ENCODE data around the gene MOB4.
"Not testable (repeated sequence)": the region's sequence is repeated elsewhere in the genome, so short reads cannot be mapped to it uniquely, and the experiment has no call there.

The MOB4 gene

DNA sequence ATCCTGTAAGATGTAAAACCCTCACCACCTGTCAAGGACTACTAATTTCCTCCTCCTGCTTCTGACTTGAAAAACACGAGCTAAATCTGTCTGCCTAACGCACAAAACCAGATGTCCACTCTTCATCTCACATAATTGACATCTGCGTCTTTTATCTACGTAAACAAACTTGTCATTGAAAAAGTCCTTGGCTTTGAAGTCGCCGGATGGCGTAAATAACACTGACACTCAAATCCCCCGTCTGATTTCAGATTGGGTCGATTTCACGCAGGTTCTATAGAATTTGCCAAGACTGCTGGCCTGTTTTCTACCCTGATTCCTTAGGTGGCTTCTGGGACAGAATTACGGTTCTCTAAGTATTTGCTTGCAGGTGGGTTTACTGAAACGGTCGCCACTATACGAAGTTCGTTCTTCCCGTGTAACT, 539 bp upstream of the MOB4 start:
- peak; percentile 64 for DNase-seq

DNA sequence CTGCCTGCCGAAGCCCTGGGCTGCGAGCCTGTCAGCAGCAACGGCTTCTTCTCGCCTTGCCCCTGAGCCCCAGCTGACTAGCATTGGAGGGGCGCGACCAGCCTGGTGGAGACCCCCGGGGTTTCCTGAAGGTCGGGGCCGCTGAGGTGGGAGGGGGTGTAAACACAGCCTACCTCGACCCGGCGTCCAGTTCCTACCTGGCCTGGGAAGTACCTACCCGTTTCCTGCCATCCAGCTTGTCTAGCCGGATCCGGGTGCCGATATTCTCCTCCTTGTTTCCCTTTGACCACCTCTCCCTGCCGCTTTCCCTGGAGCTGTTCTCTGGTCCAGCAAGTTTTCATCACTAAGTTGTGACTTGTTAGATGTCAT, 511 bp downstream of the MOB4 start:
- DNase-seq = no peak

DNA sequence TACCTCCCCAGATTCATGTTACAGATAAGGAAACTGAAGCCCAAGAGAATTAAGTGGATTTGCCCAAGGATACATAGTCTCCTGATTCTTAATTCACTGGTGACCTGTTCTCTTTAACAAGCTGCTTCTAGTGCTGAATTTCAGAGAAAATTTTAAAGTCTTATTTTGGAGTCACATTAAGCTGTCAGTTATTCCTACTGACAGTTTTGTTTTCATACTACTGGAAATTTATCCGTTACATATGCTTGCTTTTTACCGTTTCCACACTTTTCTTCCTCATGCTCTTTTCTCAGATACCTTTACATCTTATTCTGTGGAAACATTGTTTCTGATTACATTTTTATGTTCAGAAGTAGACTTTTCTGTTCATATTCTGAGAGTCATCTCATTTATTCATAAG, 1.3 kb downstream of the MOB4 start:
- no peak for DNase-seq

DNA sequence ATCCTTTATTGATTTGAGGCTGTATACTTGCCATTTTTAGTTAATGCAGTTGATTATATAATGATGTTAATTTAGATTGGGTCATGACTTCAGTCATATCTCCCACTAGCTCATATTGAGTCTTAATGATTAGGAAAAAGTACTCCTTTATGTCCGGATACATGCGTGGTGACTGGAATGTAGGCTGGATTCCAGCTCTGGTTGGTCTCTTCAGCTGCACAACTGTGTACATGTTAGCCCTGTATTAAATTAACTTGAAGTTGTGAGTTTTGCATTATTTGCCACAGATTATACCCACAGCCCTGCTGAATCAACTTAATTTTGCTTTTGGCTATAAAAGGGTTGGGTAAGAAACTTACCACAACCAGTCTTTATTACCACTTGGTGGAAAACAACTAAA, 22.5 kb downstream of the MOB4 start:
- no peak for DNase-seq

DNA sequence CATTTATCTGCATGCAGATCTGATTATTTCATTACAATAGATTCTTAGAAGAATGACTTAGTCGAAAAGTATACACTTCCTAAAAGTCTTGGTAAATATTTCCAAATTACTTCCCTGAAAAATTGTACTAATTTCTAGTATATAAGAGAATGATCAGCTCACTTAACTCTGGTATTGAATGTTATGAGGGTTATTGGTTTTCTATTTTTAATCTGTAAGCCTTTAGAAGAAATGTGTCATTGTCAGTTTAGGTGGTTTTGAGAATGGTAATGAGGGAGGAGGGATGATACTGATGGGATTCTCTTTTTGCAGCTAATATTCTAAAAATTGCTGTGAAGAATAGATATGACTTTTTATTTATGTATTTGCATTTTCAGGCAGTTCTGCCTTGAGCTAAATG, 23.9 kb downstream of the MOB4 start:
- DNase-seq = no peak

DNA sequence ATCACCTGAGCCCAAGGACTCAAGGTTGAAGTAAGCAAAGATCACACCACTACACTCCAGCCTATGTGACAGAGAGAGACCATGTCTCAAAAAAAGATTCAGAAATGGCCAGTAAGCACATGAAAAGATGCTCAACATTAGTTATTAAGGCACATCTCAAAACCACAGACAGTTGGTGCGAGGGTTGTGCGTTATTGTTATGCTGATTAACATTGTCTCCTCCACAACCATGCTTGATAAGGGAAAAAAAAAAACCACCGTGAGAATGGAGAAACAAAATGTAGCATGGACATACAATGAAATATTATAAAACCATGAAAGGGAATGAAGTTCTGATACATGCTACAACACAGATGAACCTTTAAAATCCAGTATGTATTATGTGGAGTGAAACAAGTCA, 27.3 kb downstream of the MOB4 start:
- DNase-seq = no peak

DNA sequence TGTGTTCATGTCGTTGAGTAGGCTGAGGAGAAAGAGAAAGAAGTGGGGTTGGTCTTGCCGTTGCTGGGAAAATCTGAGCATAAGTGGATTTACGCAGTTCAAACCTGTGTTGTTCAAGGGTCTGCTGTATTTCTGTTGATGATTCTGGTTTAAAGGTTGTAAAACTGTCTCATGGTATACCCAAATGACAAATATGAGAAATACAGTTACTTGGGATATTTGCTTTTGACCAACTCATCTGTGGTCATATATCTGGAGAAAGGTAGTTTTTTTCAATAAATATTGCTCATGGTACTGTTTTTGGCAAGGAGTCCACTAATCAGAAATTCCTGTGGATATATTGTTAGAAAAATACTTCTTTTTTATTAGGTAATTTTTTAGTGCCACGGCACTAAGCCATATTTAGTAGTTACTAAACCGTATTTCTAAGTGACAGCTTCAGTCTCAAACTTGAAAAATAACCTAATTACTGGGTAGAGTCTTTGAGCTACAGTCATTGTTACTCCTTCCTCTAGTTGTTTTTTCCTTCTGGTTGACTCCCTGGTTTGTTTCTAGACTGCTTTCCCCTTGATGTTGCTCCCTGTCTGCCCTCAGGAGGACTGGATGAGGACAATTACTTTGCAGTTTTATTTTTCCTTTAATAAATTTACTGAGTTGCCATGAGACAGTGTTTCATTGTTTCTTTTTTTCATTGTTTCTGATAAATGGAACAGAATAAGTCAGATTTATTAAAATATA, 31.5 kb downstream of the MOB4 start:
- DNase-seq = no peak

DNA sequence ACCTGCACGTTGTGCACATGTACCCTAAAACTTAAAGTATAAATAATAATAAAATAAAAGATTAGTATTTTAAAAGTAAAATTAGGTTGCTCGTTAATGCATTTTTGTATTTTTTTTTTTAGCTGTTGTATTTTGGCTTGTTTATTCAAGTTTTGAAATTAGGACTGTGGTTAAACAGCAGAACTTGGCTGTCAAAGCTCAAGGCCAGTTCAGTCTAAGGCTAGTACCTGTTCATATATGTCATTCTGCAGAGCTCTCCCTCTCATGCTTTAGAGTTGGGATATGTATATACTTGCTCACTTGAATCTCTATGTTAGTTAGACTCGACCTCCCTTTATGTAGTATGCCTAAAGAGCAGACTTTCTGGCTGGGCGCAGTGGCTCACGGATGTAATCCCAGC, 32.7 kb downstream of the MOB4 start:
- DNase-seq = no peak

DNA sequence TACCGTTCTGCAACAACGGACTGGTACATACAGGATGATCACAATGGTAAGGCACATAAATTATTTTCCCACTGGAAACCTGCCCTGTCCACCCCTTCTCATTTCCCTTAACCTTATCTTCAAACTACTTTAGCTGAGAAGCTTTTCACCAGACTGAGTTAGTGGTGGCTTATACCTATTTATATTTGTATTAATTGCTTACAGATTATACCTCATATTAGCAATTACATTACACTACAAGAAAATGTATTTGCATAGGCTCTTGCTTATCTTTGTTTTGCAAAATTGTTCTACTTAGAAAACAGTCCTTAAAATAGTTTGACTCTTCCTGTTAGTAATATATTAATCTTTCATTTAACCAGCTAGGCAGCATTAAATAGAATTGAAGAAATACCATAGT, 35.4 kb downstream of the MOB4 start:
- DNase-seq = not testable (repeated sequence)

DNA sequence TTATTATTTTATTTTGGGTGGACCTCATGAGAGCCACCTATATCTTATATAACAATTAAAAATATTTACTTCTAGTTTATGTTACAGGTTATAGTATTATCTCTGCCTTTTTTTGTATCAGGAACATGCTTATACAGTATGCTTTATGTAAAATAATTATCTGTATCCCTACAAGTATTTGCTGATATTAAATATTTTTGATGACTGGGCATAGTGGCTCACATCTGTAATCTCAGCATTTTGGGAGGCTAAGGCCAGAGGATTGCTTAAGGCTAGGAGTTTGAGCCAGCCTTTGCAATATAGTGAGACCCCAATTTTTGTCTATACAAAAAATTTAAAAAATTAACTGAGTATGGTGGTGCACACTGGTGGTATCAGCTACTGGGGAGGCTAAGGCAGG, 39.6 kb downstream of the MOB4 start:
- DNase-seq = no peak

DNA sequence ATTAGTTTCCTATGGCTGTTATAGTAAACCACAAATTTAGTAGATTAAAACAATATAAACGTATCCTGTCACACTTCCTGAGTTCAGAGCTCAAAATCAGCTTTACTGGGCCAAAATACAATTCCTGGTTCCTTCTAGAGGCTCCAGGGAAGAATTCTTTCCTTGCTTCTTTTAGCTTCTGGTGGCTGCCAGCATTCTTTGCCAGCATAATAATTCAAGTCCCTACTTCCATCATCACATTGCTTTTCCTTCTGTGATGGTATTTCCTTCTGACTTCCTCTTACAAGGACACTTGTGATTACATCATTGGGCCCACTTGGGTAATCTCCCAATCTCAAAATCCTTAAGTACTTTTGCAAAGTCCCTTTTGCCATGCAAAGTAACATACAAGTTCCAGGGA, 40.6 kb downstream of the MOB4 start:
- no peak for DNase-seq

DNA sequence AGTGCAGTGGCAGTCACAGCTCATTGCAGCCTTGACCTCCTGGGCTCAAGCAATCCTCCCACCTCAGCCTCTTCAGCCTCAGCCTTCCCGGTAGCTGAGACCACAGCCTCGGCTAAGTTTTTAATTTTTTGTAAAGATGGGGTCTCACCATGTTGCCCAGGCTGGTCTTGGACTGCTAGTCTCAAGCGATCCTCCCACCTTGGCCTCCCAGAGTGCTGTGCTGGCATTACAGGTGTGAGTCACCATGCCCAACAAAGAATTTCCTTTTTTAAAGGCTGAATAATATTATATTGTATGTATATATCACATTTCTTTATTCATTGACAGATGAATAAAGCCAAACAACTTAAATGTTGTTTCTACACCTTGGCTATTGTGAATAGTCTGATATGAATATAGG, 42.5 kb downstream of the MOB4 start:
- DNase-seq = no peak

DNA sequence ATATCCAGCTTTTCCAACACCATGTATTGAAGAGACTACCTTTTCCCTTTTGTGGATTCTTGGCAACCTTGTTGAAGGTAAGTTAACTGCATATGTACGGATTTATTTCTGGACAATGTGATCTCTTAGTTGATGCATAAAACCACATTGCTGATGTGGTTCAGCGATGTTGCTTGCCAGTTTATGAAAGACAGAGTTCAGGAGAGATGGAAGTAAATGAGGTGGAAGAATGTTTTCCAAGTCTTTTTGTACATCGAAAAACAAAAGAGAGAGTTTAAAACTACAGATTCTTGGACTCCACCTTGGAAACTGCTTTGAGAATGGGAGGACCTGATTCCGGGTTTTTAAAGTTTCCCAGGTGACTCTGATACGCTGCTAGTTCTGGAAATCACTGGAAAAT, 43.8 kb downstream of the MOB4 start:
- no peak for DNase-seq

DNA sequence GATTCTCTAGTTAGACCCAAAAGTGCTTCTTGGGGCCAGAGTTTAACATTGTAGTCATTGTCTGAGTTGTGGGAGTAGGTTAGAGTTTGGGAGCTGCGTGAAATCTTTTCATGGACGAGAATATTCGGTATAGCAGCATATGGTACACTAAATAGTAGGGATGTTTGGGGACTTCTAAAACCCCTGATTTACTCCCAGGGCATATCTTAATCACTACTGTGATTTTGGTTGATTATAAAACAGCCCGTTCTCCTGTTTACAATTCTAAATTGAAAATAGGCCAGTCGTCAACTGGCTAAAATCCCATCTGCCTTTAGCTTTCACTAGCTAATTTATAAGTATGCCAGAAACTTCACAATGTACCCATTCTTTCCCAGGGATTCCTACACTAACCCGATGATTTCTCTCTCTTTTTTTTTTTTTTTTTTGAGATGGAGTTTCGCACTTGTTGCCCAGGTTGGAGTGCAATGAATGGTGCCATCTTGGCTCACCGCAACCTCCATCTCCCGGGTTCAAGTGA, 44.3 kb downstream of the MOB4 start:
- DNase-seq = no peak

DNA sequence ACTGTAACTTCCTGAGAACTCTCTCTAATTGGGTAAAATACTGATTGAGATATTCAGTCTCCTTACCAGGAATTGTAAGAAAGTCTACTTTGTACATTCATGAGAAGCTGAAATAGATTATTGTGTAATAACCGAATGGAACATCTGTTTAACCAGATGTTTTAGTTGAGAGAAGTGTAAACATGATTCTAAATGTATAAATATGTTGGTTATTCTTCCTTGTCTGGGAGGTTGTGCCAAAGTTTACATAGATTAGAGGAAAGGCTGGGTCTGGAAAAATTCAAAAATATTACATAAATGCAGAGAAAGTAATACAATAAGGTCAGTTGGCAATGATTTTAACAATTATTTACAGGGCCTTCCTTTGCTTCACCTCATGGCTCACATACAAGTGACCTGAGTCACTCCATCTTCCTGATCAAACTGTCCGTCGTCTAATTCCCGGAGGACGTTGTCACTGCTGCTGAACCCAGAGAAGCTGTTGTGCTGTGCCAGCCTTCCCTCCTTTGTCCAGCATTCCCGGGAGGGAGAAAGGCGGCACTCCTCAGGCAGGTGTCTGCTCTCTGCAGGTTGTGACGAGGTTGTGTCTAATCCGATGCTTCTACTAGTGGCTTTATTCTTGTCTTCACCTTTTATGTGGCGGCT, 55.9 kb downstream of the MOB4 start:
- peak; percentile 3 for DNase-seq

DNA sequence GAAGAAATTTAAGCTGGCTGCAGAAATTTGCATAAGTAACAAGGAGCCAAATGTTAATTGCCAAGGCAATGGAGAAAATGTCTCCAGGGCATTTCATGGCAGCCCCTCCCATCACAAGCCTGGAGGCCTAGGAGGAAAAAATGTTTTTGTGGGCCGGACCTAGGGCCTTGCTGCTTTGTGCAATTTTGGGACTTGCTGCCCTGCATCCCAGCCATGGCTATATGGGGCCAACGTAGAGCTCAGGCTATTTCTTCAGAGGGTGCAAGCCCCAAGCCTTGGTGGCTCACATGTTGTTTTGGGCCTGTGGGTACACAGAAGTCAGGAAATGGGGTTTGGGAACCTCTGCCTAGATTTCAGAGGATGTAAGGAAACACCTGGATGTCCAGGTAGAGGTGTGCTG, 57.7 kb downstream of the MOB4 start:
- DNase-seq = no peak

DNA sequence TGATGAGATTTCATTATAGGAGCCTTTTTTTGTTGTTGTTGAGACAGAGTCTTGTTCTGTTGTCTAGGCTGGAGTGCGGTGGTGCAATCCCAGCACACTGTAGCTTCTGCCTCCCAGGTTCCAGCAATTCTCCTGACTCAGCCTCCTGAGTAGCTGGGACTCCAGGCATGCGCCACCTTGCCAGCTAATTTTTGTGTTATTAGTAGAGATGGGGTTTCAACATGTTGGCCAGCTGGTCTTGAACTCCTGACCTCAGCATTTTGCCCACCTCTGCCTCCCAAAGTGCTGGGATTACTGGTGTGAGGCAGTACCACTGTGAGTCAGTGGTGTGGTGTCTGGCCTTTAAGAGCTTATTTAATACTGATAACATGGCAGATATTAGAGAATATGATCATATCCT, 60.1 kb downstream of the MOB4 start:
- no peak for DNase-seq

DNA sequence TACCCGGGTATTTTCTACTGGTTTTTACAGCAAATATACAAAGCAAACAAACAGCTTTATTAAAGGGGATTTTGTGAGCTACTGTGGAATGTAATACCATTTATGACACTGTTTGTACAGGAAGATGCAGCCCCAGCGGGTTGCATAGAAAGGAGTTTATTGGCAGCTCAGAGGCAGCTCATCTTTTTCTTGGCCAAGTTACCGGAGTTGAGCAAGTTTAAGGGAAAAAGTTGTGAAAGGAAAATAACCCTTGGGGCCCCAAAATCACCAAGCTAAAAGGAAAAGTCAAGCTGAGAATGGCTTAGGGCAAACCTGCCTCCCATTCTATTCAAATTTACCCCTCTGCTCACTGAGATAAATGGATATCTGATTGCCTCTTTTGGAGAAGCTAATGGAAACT, 60.8 kb downstream of the MOB4 start:
- no peak for DNase-seq

DNA sequence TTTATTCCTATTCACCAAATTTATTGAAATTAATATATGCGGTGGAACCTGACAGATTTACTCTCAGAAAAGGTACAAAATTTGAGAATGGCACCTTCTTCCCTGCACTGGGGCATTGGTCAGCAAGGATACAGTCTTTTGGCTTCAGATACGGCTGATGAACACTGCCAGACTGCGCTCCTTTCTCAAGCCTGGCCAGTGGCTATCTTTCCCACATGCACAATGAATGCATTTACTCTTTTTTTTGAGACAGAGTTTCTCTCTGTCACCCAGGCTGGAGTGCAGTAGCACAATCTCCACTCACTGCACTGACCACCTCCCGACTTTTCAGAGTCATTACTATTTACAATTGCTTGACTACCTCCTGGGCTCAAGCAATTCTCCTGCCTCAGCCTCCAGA, 61.6 kb downstream of the MOB4 start:
- no peak for DNase-seq

DNA sequence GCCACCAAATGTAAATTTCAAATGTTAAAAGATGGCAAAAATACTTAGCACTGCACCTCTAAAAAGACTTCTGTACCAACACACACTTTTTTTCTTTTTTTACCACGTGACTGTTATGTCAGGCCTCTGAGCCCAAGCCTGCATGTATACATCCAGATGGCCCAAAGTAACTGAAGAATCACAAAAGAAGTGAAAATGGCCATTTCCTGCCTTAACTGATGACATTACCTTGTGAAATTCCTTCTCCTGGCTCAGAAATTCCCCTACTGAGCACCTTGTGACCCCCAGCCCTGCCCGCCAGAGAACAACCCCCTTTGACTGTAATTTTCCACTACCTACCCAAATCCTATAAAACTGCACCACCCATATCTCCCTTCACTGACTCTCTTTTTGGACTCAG, 62.4 kb downstream of the MOB4 start:
- not testable (repeated sequence) for DNase-seq

DNA sequence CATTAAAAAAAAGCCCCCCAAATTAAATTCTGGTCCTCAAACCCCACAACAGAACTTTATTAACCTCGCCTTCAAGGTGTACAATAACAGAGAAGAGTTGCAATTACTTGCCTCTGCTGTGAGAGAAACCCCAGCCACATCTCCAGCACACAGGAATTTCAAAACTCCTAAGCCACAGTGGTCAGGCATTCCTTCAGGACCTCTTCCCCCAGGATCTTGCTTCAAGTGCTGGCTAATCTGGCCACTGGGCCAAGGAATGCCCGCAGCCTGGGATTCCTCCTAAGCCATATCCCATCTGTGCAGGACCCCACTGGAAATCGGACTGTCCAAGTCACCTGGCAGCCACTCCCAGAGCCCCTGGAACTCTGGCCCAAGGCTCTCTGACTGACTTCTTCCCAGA, 64.3 kb downstream of the MOB4 start:
- DNase-seq = not testable (repeated sequence)

DNA sequence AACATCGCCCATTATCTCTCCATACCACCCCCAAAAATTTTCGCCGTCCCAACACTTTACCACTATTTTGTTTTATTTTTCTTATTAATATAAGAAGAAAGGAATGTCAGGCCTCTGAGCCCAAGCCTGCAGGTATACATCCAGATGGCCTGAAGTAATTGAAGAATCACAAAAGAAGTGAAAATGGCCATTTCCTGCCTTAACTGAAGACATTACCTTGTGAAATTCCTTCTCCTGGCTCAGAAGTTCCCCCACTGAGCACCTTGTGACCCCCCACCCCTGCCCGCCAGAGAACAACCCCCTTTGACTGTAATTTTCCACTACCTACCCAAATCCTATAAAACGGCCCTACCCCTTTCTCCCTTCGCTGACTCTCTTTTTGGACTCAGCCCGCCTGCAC, 71.4 kb downstream of the MOB4 start:
- DNase-seq = not testable (repeated sequence)

DNA sequence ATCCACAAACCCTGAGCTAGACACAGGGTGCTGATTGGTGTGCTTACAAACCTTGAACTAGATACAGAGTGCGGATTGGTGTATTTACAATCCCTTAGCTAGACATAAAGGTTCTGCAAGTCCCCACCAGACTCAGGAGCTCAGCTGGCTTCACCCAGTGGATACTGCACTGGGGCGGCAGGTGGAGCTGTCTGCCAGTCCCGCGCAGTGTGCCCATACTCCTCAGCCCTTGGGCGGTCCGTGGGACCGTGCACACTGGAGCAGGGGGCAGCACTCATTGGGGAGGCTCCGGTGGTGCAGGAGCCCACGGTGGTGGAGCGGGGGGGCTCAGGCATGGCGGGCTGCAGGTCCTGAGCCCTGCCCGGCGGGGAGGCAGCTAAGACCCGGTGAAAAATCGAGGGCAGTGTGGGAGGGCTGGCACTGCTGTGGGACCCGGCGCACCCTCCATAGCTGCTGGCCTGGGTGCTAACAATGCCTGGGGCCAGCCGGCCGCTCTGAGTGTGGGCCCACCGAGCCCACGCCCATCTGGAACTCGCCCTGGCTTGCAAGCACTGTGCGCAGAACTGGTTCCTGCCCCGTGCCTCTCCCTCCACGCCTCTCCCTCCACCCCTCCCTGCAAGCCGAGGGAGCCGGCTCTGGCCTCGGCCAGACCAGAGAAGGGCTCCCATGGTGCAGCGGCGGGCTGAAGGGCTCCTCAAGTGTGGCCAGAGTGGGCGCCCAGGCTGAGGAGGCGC, 75.6 kb downstream of the MOB4 start:
- no peak for DNase-seq

DNA sequence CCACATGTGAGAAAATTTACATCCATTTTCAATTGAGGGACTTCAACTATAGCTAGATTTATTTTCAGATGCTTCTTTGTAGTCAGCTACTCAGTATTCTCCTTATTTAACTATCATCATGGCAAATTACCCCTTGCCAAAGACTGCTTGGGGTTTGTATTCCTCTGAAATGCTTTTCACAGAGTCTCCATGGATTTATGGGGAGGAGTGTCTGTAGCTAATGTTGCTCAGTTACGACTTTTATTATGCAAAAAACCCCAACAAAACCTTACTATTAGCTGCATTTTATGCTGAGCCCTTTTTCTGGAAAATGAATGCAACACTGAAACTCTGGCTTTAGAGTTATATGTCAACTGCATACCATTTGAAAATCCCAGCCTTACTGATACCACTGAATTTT, 80.9 kb downstream of the MOB4 start:
- no peak for DNase-seq

Measured in NCI-H2171 (cell line).